Activated CD4-positive, alpha-beta T cell treated with anti-CD3 and anti-CD28 coated beads, Interleukin-2, Interleukin-4, amounts not matched to agents 100 ng/mL and 50 ng/mL, durations not matched to agents 16 hours and 8 hours (primary cell): ENCODE measurements around the gene RFNG.

Experiments used
- DNase-seq: peaks from one replicate; pipeline ENCODE4 v3.0.0-alpha.2; 2020; ENCODE audit warnings: low spot score

The RFNG gene

GRCh38 chr17:81999976-82000802, 51.4 kb downstream of the RFNG start:
- DNase-seq: no peak

- DNase-seq: no peak
Observed at GRCh38 chr17:81999587-81999975, 52.0 kb downstream of the RFNG start.

GRCh38 chr17:81998691-81999438, 52.7 kb downstream of the RFNG start:
- no peak for DNase-seq

- DNase-seq: no peak
Observed at GRCh38 chr17:81998212-81998611, 53.4 kb downstream of the RFNG start.
